GM18520 (cell line): ENCODE measurements around the gene TEAD4.

ENCODE experiments used
- ATAC-seq: cut with Tn5 transposase; IDR thresholded peaks from one replicate; pipeline ENCODE4 v1.9.1; 2021; ENCODE audit not compliant: unreplicated experiment

TEAD4 gene

DNA sequence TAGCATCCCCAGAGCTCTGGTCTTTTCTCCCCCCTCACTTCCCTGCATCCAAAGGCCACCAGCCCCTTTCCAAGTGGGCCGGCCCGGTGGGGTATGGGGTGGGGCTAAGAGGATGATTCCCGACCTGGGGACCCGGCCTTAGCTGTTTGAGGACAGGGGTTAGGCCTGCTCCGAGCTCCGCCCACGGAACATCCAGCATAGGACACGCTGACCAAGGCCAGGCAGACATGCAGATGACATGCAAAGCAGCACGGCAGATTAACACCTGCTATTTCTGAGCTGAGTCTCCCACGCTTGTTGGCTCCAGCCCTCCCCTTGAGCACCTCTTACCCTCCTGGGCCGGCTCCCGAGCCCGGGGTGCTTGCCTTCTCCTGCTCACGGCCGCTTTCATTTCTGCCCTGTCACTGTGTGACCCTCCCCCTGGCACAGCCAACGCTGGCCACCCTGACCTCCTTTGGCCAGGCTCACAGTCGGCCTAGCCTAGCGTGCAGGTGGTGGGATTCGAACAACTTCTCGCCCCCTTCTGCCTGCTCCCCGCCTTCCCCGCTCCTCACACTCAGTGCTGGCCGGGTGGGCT lies 40.2 kb downstream of the TEAD4 start:
- ATAC-seq: no peak

- ATAC-seq: no peak
Observed at GRCh38 chr12:3000548-3001275, 41.5 kb downstream of the TEAD4 start.

DNA sequence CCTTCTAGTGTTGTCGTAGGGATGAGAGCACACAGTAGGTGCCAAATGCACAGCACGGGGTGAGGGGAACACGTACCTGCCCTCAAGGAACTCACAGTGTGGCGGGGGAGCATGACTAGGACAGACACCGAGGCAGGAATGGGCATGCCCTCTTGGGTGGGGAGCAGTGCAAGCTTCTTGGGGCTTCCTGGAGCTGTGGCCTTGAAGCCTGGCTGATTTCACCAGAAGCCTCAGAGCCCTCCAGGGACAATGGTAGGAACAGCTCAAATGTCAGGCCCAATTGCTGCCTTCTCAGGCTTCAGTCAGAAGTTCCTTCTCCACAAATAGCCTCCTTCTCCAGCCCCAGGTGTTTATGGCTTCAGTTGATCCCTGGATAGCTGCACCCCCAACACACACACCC lies 43.4 kb downstream of the TEAD4 start:
- no peak for ATAC-seq

DNA sequence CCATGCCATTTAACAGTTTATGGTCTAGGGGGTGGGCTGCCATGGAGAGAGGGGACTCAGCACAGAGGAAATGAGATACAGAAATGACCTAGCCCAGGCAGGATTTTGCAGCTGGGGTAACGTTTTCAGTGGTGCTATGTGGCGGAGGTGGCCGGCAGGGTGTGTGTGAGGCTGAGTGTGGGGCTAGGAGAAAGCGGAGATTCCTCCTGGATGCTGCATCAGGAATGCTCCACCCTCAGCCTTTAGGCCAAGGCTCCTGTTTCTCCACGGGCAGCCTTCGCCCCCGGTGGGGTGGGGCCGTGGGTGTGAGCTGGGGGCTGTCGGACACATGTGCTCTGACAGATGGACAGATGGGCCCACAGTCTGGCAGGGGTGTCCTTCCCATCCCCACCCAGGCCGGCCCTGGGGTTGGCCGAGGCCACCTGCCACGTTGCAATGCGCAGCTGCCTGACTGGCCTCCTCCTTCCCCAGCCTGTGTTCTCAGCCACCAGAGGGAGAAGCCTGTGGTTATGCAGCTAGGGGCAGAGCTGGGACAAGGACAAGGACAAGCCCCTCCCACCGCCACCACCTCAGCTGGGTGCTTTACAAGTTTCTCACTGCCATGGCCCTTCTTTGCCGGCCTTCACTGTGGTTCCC lies 44.3 kb downstream of the TEAD4 start:
- ATAC-seq: no peak

GRCh38 chr12:3004655-3005565 lies 45.7 kb downstream of the TEAD4 start:
- ATAC-seq: no peak

GRCh38 chr12:3005736-3006135 lies 46.5 kb downstream of the TEAD4 start:
- ATAC-seq: no peak

- ATAC-seq: no peak
Observed at GRCh38 chr12:3009780-3010179, 50.6 kb downstream of the TEAD4 start.

- no peak for ATAC-seq
Observed at GRCh38 chr12:3010214-3010930, 51.2 kb downstream of the TEAD4 start.

DNA sequence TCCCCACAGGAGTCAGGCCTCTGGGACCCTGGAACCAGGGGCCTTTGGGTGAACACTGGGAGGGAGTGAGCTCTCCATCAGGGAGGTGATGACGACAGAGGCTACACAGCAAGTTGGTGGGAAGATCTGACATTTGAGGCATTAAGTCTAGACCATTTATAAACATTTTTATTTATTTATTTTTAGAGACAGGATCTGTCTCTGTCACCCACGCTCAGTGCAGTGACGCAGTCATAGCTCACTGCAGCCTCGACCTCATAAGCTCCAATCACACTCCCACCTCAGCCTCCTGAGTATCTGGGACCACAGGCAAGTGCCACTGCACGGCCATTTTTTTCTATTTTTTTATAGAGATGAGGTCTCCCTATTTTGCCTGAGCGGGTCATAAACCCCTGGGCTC lies 53.6 kb downstream of the TEAD4 start:
- ATAC-seq: no peak

GRCh38 chr12:3014641-3015040 lies 55.4 kb downstream of the TEAD4 start:
- no peak for ATAC-seq

- no peak for ATAC-seq
Observed at GRCh38 chr12:3015356-3015755, 56.2 kb downstream of the TEAD4 start.

GRCh38 chr12:3016191-3016590 lies 57.0 kb downstream of the TEAD4 start:
- ATAC-seq: no peak

DNA sequence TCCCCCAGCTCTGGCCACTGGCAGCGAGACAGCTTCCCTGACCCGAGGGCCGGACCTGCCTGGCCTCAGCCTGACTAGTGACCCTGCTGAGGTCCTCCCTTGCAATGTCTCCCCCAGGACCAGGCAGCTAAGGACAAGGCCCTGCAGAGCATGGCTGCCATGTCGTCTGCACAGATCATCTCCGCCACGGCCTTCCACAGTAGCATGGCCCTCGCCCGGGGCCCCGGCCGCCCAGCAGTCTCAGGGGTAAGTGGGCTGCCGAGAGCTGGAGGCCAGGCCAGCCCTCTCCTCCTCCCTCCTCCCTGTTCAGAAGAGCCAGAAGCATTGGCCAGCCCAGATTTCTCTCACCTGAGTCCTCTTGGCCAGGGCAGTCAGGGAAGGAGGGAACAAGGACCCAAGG lies 58.1 kb downstream of the TEAD4 start:
- ATAC-seq: no peak

DNA sequence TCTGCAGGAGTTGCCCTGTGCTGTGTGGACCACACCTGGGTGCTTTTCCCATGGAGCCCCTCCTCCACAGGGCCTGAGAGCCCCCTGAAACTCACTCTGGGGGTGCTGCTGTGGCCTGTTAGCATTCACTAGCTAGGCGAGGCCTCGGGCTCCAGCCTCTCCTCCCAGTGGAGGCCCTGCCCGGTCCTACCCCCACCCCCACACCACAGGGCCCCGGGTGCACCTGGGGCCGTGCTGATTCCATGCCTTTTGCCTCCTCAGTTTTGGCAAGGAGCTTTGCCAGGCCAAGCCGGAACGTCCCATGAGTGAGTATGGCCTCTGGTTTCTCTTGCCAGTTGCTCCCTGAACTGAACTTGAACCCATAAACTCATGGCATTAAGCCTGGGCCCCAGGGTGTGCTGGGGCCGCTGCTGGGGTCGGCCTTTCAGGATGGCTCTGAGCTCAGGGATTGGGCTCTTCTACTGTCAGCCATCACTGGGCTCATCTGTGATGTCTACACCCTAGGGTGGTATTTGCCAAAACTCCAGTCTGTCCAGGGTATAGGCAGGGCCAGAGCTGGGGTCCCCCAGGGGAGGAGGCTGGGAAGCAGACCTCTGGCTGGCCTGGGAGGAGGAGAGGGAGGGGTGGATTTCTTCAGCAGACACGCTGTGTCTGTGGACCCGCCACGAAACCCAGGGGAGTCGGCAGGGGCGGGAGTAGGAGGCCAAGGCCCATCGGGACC lies 59.2 kb downstream of the TEAD4 start:
- ATAC-seq: no peak

GRCh38 chr12:3019005-3019680 lies 59.9 kb downstream of the TEAD4 start:
- no peak for ATAC-seq

DNA sequence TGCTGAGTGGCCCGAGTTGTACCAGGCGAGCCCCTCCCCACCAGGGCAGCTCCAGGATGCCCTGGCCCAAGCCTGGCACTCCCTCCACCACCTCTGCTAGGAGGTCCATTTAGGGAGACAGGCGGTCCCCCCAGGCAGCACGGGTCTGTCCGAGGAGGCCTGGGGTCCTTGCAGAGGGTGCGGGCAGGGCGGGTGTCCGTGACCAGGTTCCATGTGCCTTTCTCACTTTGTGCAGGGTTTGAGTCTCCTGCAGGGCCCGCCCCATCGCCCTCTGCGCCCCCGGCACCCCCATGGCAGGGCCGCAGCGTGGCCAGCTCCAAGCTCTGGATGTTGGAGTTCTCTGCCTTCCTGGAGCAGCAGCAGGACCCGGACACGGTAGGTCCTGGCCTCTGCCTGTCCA lies 61.2 kb downstream of the TEAD4 start:
- no peak for ATAC-seq

DNA sequence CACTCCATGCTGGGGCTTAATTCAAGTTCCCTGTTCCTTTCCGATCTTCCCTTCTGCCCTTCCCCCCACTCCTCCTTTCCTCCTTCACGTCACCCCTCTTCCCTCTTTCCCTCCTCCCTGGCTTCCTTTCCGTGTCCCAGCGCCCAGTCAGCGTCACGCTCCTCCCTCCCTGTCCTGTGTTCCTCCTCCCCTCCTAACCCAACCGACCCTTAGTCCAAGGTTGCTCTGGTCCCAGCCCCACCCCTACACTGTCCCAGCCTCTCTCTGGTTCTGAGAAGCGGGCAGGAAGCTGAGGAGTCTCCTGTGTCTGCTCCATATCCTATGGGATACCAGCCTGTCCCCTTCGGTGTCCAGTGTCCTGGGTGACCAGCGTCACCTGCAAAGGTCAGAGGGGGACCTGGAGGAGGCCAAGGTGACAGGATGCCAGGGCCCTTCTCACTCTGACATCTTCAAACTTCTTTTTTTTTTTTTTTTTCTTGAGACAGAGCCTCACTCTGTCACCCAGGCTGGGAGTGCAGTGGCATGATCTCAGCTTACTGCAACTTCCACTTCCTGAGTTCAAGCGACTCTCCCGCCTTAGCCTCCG lies 61.7 kb downstream of the TEAD4 start:
- ATAC-seq: no peak

DNA sequence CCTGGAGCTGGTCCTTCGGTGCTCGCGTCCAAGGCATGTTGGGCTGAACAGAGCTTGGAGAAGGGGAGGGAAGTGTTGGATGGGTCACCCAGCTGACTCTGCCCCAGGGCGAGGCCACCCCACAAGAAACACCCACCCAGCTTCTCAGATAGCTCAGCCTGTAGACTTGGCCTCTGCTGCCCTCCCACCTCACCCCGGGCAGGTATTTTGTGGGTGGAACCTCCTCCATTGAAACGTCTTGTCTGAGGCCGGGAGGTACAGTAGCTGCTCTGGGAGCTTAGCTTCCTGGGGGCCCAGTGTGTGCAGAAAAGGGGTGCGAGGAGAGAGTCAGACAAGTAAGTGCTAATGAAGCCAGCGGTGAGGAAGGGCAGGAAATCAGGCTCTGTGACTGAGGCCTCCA lies 63.2 kb downstream of the TEAD4 start:
- no peak for ATAC-seq

GRCh38 chr12:3022961-3023360 lies 63.8 kb downstream of the TEAD4 start:
- no peak for ATAC-seq
